GM21515 (cell line): Measurements from ENCODE around the gene TTLL3.
"Not testable (repeated sequence)": the region's sequence is repeated elsewhere in the genome, so short reads cannot be mapped to it uniquely, and the experiment has no call there.

Experiments used
- ATAC-seq: cut with Tn5 transposase; IDR thresholded peaks from one replicate; pipeline ENCODE4 v1.9.1; 2021; ENCODE audit not compliant: unreplicated experiment

Gene TTLL3, protein sequence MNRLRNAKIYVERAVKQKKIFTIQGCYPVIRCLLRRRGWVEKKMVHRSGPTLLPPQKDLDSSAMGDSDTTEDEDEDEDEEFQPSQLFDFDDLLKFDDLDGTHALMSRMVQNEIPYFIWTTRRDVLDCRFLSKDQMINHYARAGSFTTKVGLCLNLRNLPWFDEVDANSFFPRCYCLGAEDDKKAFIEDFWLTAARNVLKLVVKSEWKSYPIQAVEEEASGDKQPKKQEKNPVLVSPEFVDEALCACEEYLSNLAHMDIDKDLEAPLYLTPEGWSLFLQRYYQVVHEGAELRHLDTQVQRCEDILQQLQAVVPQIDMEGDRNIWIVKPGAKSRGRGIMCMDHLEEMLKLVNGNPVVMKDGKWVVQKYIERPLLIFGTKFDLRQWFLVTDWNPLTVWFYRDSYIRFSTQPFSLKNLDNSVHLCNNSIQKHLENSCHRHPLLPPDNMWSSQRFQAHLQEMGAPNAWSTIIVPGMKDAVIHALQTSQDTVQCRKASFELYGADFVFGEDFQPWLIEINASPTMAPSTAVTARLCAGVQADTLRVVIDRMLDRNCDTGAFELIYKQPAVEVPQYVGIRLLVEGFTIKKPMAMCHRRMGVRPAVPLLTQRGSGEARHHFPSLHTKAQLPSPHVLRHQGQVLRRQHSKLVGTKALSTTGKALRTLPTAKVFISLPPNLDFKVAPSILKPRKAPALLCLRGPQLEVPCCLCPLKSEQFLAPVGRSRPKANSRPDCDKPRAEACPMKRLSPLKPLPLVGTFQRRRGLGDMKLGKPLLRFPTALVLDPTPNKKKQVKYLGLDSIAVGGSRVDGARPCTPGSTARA

GRCh38 chr3:9809615-9810432 is at the start of gene TTLL3:
TTLL3 (plus strand) TSS chr3:9810262; CDS start chr3:9810662, 400 bp downstream.
- peak; percentile 58 for ATAC-seq

DNA sequence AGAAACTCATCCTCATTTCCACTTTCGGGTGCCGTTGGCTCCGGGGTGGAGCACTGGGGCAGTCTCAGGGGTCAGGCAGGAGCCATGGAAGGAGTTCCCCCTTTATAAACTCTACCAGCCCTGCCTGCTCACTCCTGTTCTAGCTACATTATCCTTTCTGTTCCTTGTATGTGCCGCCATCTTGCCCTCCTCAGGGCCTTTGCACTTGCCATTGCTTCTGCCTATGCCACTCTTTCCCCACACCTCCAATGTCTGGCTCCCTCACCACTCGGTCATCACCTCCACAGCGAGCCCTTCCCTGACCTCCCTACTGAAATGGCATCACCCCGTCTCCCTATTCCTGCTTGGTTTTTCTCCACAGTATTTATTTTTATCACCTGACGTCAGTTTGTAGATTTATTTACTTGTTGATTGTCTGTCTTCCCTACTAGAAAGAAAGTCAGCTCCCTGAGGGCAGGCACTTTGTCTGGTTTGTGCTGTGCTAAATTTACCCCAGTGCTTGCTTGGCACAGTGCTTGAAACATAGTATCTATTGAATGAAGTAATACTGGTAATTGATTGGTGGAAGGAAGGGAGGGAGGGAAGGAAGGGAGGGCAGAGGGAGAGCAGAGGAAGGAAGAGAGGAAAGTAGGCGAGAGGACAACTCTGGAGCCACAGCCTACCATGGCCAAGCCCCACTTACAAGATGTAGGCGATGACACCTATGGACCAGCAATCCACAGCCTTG is 49.1 kb upstream of the TTLL3 start:
- no peak for ATAC-seq

GRCh38 chr3:9761919-9762318 is 48.1 kb upstream of the TTLL3 start:
- ATAC-seq, result no peak

DNA sequence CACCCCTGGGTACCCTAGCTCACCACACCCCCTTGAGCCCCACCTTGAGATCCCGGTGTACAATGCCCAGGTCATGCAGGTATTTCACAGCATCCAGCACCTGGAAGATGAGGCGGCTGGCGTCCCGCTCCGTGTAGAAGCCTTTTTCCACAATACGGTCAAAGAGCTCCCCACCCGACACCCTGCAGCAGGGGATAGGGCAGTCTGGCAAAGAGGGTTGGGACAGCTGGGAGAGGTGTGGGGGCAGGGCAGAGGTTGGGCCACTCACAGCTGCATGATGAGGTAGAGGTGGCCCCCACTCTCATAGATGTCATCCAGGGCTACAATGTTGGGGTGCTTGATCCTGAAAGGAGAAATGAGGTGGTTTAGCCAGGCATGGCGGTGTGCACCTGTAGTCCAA is 47.2 kb upstream of the TTLL3 start:
- ATAC-seq, result no peak

- ATAC-seq, result no peak
Observed at GRCh38 chr3:9765865-9766264, 44.2 kb upstream of the TTLL3 start.

GRCh38 chr3:9767418-9767817 is 42.6 kb upstream of the TTLL3 start:
- no peak for ATAC-seq

GRCh38 chr3:9768141-9768775 is 41.8 kb upstream of the TTLL3 start:
- ATAC-seq, result no peak

DNA sequence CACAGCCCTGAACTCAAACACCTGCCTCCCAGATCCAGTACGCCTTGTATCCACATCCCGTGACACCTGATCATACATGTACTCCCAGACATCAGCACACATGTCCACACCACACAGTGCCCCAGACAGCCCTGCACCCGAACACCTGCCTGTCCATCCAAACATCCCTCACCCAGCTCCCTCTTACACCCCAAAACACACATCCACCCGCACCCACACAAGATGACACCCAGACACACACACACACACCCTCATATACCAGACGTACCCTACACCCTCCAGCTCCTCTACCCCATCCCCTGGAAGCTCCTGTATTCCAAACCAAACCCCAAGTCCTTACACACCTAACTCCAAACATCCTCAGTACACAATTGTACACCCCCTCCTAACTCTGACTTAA is 41.0 kb upstream of the TTLL3 start:
- ATAC-seq, result no peak

DNA sequence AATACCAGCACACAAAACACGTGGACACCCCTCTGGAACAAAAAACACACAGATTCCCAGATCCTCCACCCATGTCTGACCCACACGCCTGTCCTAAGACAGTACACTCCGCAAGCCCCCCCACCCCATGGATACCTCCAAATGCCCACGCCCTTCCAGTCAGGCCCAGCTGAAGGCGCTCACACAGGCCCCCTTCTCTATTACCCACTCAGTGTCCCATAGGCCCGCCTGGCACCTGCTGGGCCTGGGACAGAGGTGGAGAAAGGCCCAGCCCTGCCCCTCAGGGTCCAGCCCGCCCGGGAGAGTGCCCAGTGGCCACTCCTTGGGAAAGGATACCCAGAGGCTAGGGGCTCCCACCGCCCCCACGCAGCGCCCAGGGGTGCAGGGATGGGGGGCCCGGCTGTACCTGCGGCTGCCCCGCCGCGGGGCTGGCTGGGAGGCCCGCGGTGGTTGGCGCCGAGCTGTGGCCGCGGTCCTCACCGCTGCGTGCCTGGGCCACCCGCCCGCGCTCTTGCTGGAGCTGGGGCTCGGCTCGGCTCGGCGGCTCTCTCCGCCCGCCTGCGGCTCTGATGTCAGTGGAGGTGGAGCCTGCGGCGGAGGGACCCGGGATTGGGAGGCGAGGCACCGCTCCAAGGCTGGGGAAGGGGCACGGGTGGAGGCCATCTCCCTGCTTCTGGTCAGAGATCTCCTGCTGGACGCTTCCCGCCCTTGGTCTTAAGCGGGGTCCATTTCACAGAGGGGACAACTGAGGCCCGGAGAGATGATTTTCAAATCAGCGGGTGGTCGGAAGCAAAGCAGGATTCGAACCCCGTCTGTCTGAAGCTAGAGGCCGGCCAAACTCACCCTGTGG is 40.4 kb upstream of the TTLL3 start, which contains the start of gene CAMK1:
TSS of gene CAMK1 (minus strand) at position 522 of the 850 bp plus-strand sequence. CDS start 2,198 bp downstream, outside the sequence.
- ATAC-seq, result peak; percentile 67

DNA sequence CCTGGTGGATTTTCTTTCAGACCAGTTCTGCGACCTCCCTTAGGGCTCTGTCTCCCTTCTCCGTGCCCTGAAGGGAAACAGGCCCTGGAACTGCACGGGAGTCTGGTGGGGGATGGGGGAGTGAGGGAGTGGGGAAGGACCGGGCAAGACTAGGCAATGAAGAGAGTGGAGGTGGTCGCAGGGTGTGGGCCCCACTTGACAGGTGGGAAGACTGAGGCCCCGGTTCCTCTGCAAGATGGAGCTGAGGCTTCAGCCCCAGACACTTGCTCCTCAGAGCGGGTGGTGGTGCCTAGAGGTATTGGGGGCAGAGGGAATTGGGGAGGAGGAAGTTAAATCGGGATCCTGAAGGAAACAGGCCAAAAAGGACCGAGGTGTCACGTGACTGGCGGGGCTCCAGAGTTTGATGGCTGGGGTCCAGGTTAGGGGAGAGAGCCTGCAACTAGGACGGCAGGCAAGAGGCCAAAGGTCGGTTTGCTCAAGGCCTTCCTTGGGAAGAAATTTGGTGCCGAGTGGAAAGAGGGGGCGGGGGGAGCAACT is 39.7 kb upstream of the TTLL3 start:
- no peak for ATAC-seq

- not testable (repeated sequence) for ATAC-seq
Observed at GRCh38 chr3:9771007-9771406, 39.1 kb upstream of the TTLL3 start.

GRCh38 chr3:9776896-9777693 is 33.0 kb upstream of the TTLL3 start:
- ATAC-seq, result no peak

- no peak for ATAC-seq
Observed at GRCh38 chr3:9777694-9778021, 32.4 kb upstream of the TTLL3 start.

GRCh38 chr3:9778143-9779074 is 31.7 kb upstream of the TTLL3 start:
- ATAC-seq, result no peak

- ATAC-seq, result no peak
Observed at GRCh38 chr3:9779075-9779593, 30.9 kb upstream of the TTLL3 start.

- peak; percentile 67 for ATAC-seq
Observed at GRCh38 chr3:9779721-9780457, 30.2 kb upstream of the TTLL3 start.
